MM.1S (cell line): ENCODE measurements around the gene RUNX1.

Experiments
- DNase-seq: peaks from one replicate; pipeline ENCODE4 v3.0.0-alpha.2; 2015
- H2AFZ ChIP-seq: fragments of 300-600 bp; sonication (generic); 2 replicates; pipeline ENCODE4 v1.6.0; 2016; ENCODE audit warnings: antibody characterized with exemption, low read length
- H3F3A ChIP-seq: fragments of 300-600 bp; sonication (generic); 2 replicates; pipeline ENCODE4 v1.6.1; 2016; ENCODE audit warnings: mild to moderate bottlenecking, antibody characterized with exemption, low read length, moderate library complexity, mixed read lengths; ENCODE audit not compliant: insufficient read depth
- H3K27ac ChIP-seq: fragments of 300-600 bp; sonication (generic); 2 replicates; pipeline ENCODE4 v1.5.1; 2016; ENCODE audit warnings: mild to moderate bottlenecking, low read length
- H3K27me3 ChIP-seq: fragments of 300-600 bp; sonication (generic); replicated peaks from 2 replicates; pipeline ENCODE4 v1.6.0; 2016; ENCODE audit warnings: low read length; ENCODE audit not compliant: insufficient read depth
- H3K36me3 ChIP-seq: fragments of 300-600 bp; sonication (generic); replicated peaks from 2 replicates; pipeline ENCODE4 v1.6.1; 2016; ENCODE audit warnings: mild to moderate bottlenecking, low read length, mixed read lengths; ENCODE audit not compliant: insufficient read depth
- H3K4me1 ChIP-seq: fragments of 300-600 bp; sonication (generic); 2 replicates; pipeline ENCODE4 v1.6.1; 2016; ENCODE audit warnings: low read length, mixed read lengths
- H3K4me2 ChIP-seq: fragments of 300-600 bp; sonication (generic); 2 replicates; pipeline ENCODE4 v1.6.0; 2016; ENCODE audit warnings: low read depth, low read length
- H3K4me3 ChIP-seq: fragments of 300-600 bp; sonication (generic); 2 replicates; pipeline ENCODE4 v1.5.1; 2016; ENCODE audit warnings: low read length, mixed read lengths
- H3K79me2 ChIP-seq: fragments of 300-600 bp; sonication (generic); 2 replicates; pipeline ENCODE4 v1.6.1; 2016; ENCODE audit warnings: mixed run types, low read length, mixed read lengths
- H3K9ac ChIP-seq: fragments of 300-600 bp; sonication (generic); 2 replicates; pipeline ENCODE4 v1.6.1; 2016; ENCODE audit warnings: low read length, mixed read lengths
- H3K9me2 ChIP-seq: fragments of 300-600 bp; sonication (generic); replicated peaks from 2 replicates; pipeline ENCODE4 v1.6.1; 2016; ENCODE audit warnings: mild to moderate bottlenecking, low read length, mixed read lengths; ENCODE audit not compliant: insufficient read depth
- H3K9me3 ChIP-seq: fragments of 300-600 bp; sonication (generic); replicated peaks from 2 replicates; pipeline ENCODE4 v1.6.1; 2016; ENCODE audit warnings: mild to moderate bottlenecking, low read length, mixed read lengths; ENCODE audit not compliant: insufficient read depth
- H4K20me1 ChIP-seq: fragments of 300-600 bp; sonication (generic); 2 replicates; pipeline ENCODE4 v1.6.1; 2016; ENCODE audit warnings: mild to moderate bottlenecking, low read length, moderate library complexity, mixed read lengths; ENCODE audit not compliant: insufficient read depth
- EZH2 ChIP-seq: fragments of 300-600 bp; sonication (generic); optimal IDR thresholded peaks from 2 replicates; pipeline ENCODE3; 2017; ENCODE audit warnings: low read depth, mild to moderate bottlenecking, antibody characterized with exemption, low read length, mixed read lengths
- EZH2phosphoT487 ChIP-seq: fragments of 300-600 bp; sonication (generic); IDR thresholded peaks from 2 replicates; pipeline ENCODE4 v1.6.1; 2018; ENCODE audit warnings: antibody characterized with exemption, low read length
- TF ChIP-seq, protein P1 (sequence below): fragments of 300-600 bp; sonication (generic); IDR thresholded peaks from 2 replicates; pipeline ENCODE4 v1.5.1; 2016; ENCODE audit warnings: antibody characterized with exemption, low read length, mixed read lengths

Gene RUNX1

DNA sequence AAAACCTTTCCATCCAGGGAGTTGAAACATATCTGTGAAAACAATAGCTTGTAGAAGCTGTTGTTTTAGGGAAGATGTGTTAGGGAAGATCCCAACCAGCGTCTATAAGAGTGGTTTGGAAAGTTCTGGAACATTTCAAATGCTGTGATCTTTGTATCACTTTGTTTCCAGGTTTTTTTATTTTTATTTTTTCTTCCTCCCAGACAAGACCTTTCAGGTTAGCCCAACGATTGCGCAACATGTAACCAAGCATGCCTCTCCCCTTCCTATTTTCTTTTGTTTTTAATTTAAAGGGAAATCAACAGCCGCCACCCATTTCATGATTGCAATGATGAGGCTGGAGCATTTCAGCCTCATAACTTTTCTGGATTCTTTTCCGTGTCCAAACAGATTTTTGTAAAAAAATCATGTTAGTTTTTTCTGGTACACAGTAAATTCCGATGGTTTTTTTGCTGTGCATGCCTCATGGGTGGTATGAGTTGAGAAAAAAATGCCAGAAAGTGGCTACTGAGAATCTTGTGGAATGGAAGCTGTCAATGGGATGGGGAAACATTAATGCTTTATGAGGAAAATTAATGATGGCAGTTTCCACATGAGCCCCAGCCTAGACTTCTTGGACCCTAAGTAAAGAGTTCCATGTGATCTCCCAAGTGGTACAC lies 109.3 kb downstream of the RUNX1 start:
- Histone ChIP-seq H3K4me3 (no peak overlapping the region), H4K20me1 (no peaks in the 10 kb centered on the region), H3F3A (no peaks in the 10 kb centered on the region), H3K4me1 (no peaks in the 10 kb centered on the region), H3K4me2 (no peak overlapping the region), H3K9me3 (no peaks in the 10 kb centered on the region), H3K27me3 (no peaks in the 10 kb centered on the region), H3K9me2 (no peaks in the 10 kb centered on the region), H3K79me2 (no peaks in the 10 kb centered on the region), H3K27ac (no peak overlapping the region), H3K36me3 (no peaks in the 10 kb centered on the region), H2AFZ (no peak overlapping the region), H3K9ac (no peak overlapping the region)
- DNase-seq, result no peak
- TF ChIP-seq, protein P1, sequence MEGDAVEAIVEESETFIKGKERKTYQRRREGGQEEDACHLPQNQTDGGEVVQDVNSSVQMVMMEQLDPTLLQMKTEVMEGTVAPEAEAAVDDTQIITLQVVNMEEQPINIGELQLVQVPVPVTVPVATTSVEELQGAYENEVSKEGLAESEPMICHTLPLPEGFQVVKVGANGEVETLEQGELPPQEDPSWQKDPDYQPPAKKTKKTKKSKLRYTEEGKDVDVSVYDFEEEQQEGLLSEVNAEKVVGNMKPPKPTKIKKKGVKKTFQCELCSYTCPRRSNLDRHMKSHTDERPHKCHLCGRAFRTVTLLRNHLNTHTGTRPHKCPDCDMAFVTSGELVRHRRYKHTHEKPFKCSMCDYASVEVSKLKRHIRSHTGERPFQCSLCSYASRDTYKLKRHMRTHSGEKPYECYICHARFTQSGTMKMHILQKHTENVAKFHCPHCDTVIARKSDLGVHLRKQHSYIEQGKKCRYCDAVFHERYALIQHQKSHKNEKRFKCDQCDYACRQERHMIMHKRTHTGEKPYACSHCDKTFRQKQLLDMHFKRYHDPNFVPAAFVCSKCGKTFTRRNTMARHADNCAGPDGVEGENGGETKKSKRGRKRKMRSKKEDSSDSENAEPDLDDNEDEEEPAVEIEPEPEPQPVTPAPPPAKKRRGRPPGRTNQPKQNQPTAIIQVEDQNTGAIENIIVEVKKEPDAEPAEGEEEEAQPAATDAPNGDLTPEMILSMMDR, result no peak
- TF ChIP-seq EZH2 (no peak), EZH2phosphoT487 (no peak)

DNA sequence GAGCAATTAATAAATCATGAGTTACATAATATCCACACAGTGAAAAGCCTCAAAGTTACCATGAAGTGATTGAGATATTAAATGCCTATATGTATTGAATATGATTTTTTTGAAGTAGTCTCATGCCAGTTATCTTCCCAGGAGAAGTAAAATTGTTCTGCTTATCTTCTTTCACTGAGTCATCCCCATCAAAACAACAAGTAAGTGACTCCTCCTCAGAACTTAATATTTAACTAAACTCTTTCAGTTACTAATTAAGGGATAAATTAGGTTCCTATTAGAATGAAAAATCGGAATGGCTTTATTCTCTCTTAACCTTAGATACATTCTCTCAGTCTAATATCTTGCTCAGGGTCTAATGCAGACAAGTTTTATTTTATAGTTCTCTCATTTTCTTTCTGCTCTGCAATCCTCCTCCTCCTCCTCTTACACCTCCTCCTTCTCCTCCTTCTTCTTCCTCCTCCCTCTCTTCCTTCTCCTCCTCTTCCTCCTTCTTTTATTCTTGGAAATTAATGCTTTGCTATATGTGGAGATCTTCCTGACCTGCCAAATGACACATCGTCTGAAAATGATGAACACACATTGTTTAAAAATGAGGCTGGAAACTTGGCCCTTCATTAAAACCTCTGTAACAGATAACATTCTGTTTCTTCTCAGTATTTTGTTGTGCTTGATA lies 110.9 kb downstream of the RUNX1 start:
- Histone ChIP-seq H4K20me1 (no peaks in the 10 kb centered on the region), H3K9me2 (no peaks in the 10 kb centered on the region), H3K27ac (no peak overlapping the region), H3K36me3 (no peaks in the 10 kb centered on the region), H3K9me3 (no peaks in the 10 kb centered on the region), H3K4me2 (no peak overlapping the region), H3K4me1 (peaks cover 5% of the 10 kb centered on the region; the same call in 1 of the 2 replicates), H3K79me2 (no peaks in the 10 kb centered on the region), H3K4me3 (no peak overlapping the region), H3F3A (no peaks in the 10 kb centered on the region), H2AFZ (no peak overlapping the region), H3K27me3 (no peaks in the 10 kb centered on the region), H3K9ac (no peak overlapping the region)
- no peak for DNase-seq
- no peak for TF ChIP-seq EZH2phosphoT487
- no peak for TF ChIP-seq EZH2
- TF ChIP-seq, protein P1, result no peak

DNA sequence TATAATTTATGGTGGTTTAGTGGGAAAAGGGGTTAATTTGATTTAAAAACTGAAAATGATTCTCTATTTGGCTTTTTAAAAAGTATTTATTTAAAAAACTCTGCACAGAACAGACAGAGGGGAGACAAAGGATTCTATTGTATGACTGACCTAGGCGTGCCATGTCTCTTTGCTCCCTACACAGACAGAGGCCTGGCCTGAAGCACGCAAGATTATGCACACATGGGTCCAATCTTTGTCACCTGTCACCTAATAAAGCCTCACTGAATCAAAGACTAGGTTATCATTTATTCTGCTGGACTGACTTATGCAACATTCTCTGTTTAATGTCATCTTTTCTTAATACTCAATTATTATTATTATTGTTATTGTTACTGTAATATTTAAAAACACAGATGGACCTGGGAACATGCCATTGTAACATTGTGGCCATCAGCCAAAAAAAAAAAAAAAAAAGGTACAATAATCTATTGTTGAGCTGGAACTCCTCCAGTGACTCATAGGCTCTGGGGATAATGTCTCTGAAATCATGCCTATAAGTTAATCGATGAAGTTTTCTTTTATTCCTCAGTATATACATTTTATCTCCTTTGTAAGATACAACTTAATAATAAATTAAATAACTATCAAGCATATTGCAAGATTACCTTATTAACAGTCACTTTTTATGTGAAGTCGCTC lies 112.1 kb downstream of the RUNX1 start:
- no peaks in the 10 kb centered on the region for H3K79me2 ChIP-seq
- H3K36me3 ChIP-seq, result no peaks in the 10 kb centered on the region
- no peak overlapping the region for H2AFZ ChIP-seq
- TF ChIP-seq EZH2phosphoT487 (no peak), EZH2 (no peak)
- TF ChIP-seq, protein P1, result no peak
- H3K9ac ChIP-seq, result no peak overlapping the region
- no peak for DNase-seq
- H3K27me3 ChIP-seq, result no peaks in the 10 kb centered on the region
- no peaks in the 10 kb centered on the region for H4K20me1 ChIP-seq
- H3F3A ChIP-seq, result no peaks in the 10 kb centered on the region
- no peak overlapping the region for H3K27ac ChIP-seq
- no peaks in the 10 kb centered on the region for H3K9me3 ChIP-seq
- H3K9me2 ChIP-seq, result no peaks in the 10 kb centered on the region
- H3K4me3 ChIP-seq, result no peak overlapping the region
- H3K4me1 ChIP-seq, result peaks cover 5% of the 10 kb centered on the region; the same call in 1 of the 2 replicates
- no peak overlapping the region for H3K4me2 ChIP-seq
